Vagina (tissue), 2 donors: ENCODE results near the gene PSENEN. TPM values are rescaled to one million over a fixed set of nuclear protein-coding genes. Genes with fewer than 3 reads are reported as not detected.

Source experiments
- DNase-seq, 2 donors: peaks; one replicate each; pipeline ENCODE4 v3.0.0-alpha.2; 2017; ENCODE audit errors: extremely low spot score in 2 of 2
- H3K27ac ChIP-seq: fragments of 200-600 bp; sonication (generic); one replicate; pipeline ENCODE4 v1.5.1; 2019
- H3K27me3 ChIP-seq: fragments of 200-600 bp; sonication (generic); one replicate; pipeline ENCODE4 v1.5.1; 2019
- H3K36me3 ChIP-seq, 2 donors: fragments of 200-600 bp; sonication (generic); one replicate each; pipeline ENCODE4 v1.5.1; 2017 to 2019
- H3K4me1 ChIP-seq: fragments of 200-600 bp; sonication (generic); one replicate; pipeline ENCODE4 v1.5.1; 2019
- H3K4me3 ChIP-seq, 2 donors: fragments of 200-600 bp; sonication (generic); 1 replicate in 1 of 2; 2 replicates in 1 of 2; pipeline ENCODE4 v1.5.1; 2016 to 2019
- H3K9me3 ChIP-seq: fragments of 200-600 bp; sonication (generic); one replicate; pipeline ENCODE4 v1.5.1; 2019
- CTCF ChIP-seq, 3 experiments: fragments of 450-650 bp in 2 of 3; fragments of 200-600 bp in 1 of 3; sonication (generic) in 1 of 3; IDR thresholded peaks; one replicate each; pipeline ENCODE4 v1.5.1; 2017 to 2019; ENCODE audit warnings: antibody characterized with exemption in 3 of 3, mild to moderate bottlenecking in 2 of 3, moderate library complexity in 2 of 3
- POLR2A ChIP-seq, 2 donors: fragments of 450-650 bp; IDR thresholded peaks; one replicate each; pipeline ENCODE4 v1.6.1; 2017; ENCODE audit warnings: antibody characterized with exemption in 2 of 2, mild to moderate bottlenecking in 2 of 2, moderate library complexity in 2 of 2
- POLR2AphosphoS5 ChIP-seq, 2 donors: sonication (generic); formaldehyde crosslinking; IDR thresholded peaks; one replicate each; pipeline ENCODE4 v1.9.0; 2017; ENCODE audit warnings: antibody characterized with exemption in 2 of 2, mild to moderate bottlenecking in 2 of 2, low read depth in 1 of 2; ENCODE audit not compliant: insufficient read depth in 1 of 2
- intact Hi-C: fragments of 100-400 bp; cut with DNase I; formaldehyde crosslinking; loops from one replicate; pipeline ENCODE4 v1.15.1; 2023
- total RNA-seq: library from RNA; depleted of rRNA; stranded (reverse); fragments of >200 nt; gene quantifications from one replicate; pipeline ENCODE4 v1.2.3, GENCODE V29; 2016

Gene PSENEN
- total RNA-seq, 1 donor from 2014 or later: 28.2 TPM

- DNase-seq: peak; percentile 99 to 100
- H3K27ac ChIP-seq: peak within 1 kb of the TSS; percentile 97
- H3K36me3 ChIP-seq: peaks cover 0 to 18% of the 10 kb centered on the region in 2 donors
- intact Hi-C loops: no loop called here
- peak within 1 kb of the TSS; percentile 84 to 88 for H3K4me3 ChIP-seq
- no peaks in the 10 kb centered on the region for H3K9me3 ChIP-seq
- no peaks in the 10 kb centered on the region for H3K27me3 ChIP-seq
- TF ChIP-seq CTCF (IDR thresholded peaks at IDR 0.05) (no peak), POLR2AphosphoS5 (IDR thresholded peaks at IDR 0.05; ENCODE audit: insufficient read depth in 1 of 2, low read depth in 1 of 2) (peak; percentile 82 to 90), POLR2A (IDR thresholded peaks at IDR 0.05) (peak in 1 of 2 donors; percentile 59)
- peaks cover 42% of the 10 kb centered on the region for H3K4me1 ChIP-seq
Observed at GRCh38 chr19:35757749-35758608, 12.5 kb downstream of the PSENEN start, which contains the start of gene PROSER3. PROSER3 (plus strand) TSS chr19:35758176; CDS start chr19:35758216, 40 bp downstream.

- intact Hi-C loops: no loop called here
Observed at GRCh38 chr19:35759697-35760096, 14.2 kb downstream of the PSENEN start.

GRCh38 chr19:35760711-35761349 is 15.4 kb downstream of the PSENEN start:
- Histone ChIP-seq H3K9me3 (no peaks in the 10 kb centered on the region), H3K36me3 (peaks cover 0 to 4% of the 10 kb centered on the region in 2 donors)
- intact Hi-C loops: no loop called here

More at GRCh38 chr19:35759697-35760096, 14.2 kb downstream of the PSENEN start:
- TF ChIP-seq CTCF (IDR thresholded peaks at IDR 0.05) (no peak), POLR2AphosphoS5 (IDR thresholded peaks at IDR 0.05; ENCODE audit: insufficient read depth in 1 of 2, low read depth in 1 of 2) (no peak), POLR2A (IDR thresholded peaks at IDR 0.05) (no peak)
- Histone ChIP-seq H3K36me3 (peaks cover 0 to 4% of the 10 kb centered on the region in 2 donors), H3K4me1 (peaks cover 38% of the 10 kb centered on the region), H3K27me3 (no peaks in the 10 kb centered on the region), H3K4me3 (no peak overlapping the region), H3K27ac (no peak overlapping the region), H3K9me3 (no peaks in the 10 kb centered on the region)
- no peak for DNase-seq

GRCh38 chr19:35764432-35765315 is 19.2 kb downstream of the PSENEN start:
- TF ChIP-seq CTCF (IDR thresholded peaks at IDR 0.05) (no peak), POLR2AphosphoS5 (IDR thresholded peaks at IDR 0.05; ENCODE audit: insufficient read depth in 1 of 2, low read depth in 1 of 2) (no peak), POLR2A (IDR thresholded peaks at IDR 0.05) (no peak)
- no peak overlapping the region for H3K27ac ChIP-seq
- no peak for DNase-seq
- no peaks in the 10 kb centered on the region for H3K27me3 ChIP-seq
- H3K36me3 ChIP-seq: peaks cover 0 to 4% of the 10 kb centered on the region in 2 donors
- no peaks in the 10 kb centered on the region for H3K4me1 ChIP-seq
- intact Hi-C loops: no loop called here
- H3K9me3 ChIP-seq: no peaks in the 10 kb centered on the region
- H3K4me3 ChIP-seq: no peak overlapping the region

More at GRCh38 chr19:35760711-35761349, 15.4 kb downstream of the PSENEN start:
- Histone ChIP-seq H3K27ac (no peak overlapping the region), H3K4me1 (peaks cover 29% of the 10 kb centered on the region), H3K27me3 (no peaks in the 10 kb centered on the region), H3K4me3 (no peak overlapping the region)
- no peak for DNase-seq
- TF ChIP-seq POLR2AphosphoS5 (IDR thresholded peaks at IDR 0.05; ENCODE audit: insufficient read depth in 1 of 2, low read depth in 1 of 2) (no peak), POLR2A (IDR thresholded peaks at IDR 0.05) (no peak), CTCF (IDR thresholded peaks at IDR 0.05) (no peak)
